GM18499 (cell line): Measurements from ENCODE around the gene SLC36A3.
"Not testable (repeated sequence)": the region's sequence is repeated elsewhere in the genome, so short reads cannot be mapped to it uniquely, and the experiment has no call there.

ENCODE experiments used
- ATAC-seq: cut with Tn5 transposase; IDR thresholded peaks from one replicate; pipeline ENCODE4 v1.9.1; 2021; ENCODE audit warnings: moderate number of reproducible peaks; ENCODE audit not compliant: insufficient read depth, unreplicated experiment

SLC36A3 gene

DNA sequence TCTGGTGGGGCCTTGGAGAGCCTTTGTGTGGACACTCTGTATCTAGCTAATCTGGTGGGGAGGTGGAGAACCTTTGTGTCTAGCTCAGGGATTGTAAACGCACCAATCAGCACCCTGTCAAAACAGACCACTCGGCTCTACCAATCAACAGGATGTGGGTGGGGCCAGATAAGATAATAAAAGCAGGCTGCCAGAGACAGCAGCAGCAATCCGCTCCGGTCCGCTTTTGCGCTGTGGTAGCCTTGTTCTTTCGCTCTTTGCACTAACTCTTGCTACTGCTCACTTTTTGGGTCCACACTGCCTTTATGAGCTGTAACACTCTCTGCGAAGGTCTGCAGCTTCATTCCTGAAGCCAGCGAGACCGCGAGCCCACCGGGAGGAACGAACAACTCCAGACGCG, 6.3 kb upstream of the SLC36A3 start:
- ATAC-seq = not testable (repeated sequence)

DNA sequence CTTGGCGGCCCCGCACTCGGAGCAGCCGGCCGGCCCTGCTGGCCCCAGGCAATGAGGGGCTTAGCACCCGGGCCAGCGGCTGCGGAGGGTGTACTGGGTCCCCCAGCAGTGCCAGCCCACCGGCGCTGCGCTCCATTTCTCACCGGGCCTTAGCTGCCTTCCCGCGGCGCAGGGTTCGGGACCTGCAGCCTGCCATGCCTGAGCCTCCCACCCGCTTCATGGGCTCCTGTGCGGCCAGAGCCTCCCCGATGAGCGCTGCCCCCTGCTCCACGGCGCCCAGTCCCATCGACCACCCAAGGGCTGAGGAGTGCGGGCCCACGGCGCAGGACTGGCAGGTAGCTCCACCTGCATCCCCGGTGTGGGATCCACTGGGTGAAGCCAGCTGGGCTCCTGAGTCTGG, 5.7 kb upstream of the SLC36A3 start:
- ATAC-seq = not testable (repeated sequence)

- ATAC-seq = no peak
Measured at GRCh38 chr5:151298063-151298855, 5.3 kb downstream of the SLC36A3 start.

- no peak for ATAC-seq
Measured at GRCh38 chr5:151296974-151297373, 6.6 kb downstream of the SLC36A3 start.

DNA sequence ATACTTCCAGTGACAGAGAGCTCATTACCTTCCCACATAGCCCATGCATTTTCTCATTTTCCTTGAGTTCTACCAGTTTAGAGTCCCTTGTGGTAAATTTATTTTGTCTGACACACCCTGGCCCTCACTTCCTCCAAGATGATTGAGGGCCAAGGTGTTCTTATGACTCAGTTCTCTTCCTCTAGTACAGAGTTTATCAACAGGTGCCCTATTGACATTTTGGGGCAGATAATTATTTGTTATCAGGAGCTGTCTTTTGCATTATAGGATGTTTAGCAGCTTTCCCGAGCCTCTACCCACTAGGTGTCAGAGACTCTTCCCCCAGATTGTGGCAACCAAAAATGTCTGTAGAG, 7.1 kb downstream of the SLC36A3 start:
- no peak for ATAC-seq

DNA sequence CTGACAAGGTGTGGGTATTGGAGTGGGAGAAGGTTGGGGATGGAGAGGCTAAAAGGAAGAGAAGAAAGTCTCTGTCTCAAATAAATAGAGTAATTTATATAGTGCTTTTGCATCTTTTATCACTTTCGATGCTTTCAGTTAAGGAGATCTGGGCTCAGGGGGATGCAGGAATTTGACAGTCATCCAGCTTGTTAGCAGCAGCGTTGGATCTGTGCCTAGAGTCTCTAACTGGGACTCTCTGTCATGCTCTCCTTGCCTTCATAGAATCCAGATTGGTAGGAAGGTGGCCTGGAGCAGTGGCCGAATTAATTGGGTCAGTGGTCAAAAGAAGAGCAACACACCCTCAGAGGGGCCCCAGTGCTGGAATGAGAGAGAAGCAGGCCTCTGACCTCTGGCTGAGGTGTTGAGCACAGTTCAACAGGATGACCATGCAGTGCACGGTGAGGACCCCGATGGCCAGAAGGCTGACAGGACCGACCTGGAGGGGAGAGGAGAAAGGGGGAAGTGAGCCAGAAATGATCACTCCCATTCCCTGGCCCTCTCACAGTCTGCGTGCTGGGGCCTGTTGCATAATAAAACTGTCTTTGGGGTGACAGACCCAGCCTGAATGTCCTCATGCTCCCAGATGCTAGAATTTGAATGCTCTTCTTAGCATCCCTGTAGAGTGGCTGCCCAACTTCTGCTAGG, 7.6 kb downstream of the SLC36A3 start:
- ATAC-seq = no peak

- ATAC-seq = no peak
Measured at GRCh38 chr5:151295138-151295537, 8.4 kb downstream of the SLC36A3 start.

GRCh38 chr5:151293624-151294023, 9.9 kb downstream of the SLC36A3 start:
- ATAC-seq = no peak

DNA sequence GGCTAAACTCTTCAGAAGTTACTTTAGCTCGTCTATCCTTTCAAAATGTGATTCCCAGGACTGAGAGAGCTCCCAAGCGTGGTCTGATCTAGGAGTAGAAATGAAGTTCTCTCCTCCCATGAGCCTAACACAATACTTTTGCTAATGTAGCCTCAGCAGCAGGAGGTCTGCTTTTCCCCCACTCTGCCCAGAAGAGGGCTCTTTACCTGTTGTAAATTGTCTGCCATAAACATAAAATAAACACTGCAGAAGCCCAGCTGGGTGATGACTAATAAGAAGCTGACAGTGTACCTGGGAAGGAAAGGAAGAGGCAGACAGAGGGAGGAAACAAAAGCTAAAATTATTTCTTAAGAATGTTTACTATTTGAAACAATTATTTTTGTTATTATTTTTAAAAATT, 15.4 kb downstream of the SLC36A3 start:
- no peak for ATAC-seq

- ATAC-seq = no peak
Measured at GRCh38 chr5:151286246-151286645, 17.3 kb downstream of the SLC36A3 start.

- no peak for ATAC-seq
Measured at GRCh38 chr5:151285683-151286082, 17.9 kb downstream of the SLC36A3 start.

- ATAC-seq = no peak
Measured at GRCh38 chr5:151284392-151284967, 19.1 kb downstream of the SLC36A3 start.

GRCh38 chr5:151283120-151283825, 20.3 kb downstream of the SLC36A3 start:
- ATAC-seq = no peak

DNA sequence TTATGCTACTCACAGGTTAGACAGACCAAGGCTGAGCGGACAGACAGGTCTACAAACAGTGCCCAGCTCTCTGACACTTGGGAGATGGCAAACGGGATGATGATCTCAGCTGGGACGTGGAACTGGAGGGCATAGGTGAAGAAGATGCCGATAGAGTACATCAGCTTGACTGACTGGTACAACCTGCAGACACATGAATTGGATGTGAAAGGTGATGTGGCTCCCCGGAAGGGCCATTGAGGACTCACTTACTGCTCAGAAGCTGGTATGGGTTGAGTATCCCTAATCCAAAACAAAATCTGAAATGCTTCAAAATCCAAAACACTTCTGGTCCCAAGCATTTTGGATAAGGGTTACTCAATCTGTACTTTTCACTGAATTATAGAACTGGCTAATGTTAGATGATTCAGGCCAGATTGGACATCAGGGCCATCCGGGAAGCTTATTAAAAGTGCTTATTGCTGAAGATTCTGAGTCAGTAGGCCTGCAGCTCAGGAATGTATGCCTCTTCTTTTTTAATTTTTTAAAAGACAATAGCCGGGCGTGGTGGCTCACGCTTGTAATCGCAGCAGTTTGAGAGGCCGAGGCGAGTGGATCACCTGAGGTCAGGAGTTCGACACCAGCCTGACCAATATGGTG, 22.4 kb downstream of the SLC36A3 start:
- ATAC-seq = no peak

GRCh38 chr5:151280443-151280842, 23.1 kb downstream of the SLC36A3 start:
- no peak for ATAC-seq

DNA sequence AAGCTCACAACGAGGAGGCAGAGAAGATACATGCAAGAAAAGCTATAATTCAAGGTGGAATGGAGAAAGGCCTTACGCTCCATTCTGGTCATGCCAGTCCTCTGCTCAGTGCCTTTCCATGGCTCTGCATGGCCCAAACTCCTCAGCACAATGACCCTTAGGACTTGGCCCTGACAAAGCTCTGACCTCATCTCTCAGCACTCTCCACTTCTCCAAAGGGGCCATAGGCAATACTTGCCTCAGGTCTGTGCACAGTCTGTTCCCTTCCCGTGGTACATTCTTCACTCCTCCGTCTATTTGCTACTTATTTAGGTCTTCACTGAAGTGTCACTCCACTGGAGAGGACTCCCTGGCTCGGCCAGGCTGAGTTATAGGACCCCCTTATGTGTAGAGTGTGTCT, 24.7 kb downstream of the SLC36A3 start:
- ATAC-seq = no peak

- no peak for ATAC-seq
Measured at GRCh38 chr5:151275803-151276202, 27.8 kb downstream of the SLC36A3 start.

GRCh38 chr5:151274666-151275065, 28.9 kb downstream of the SLC36A3 start:
- no peak for ATAC-seq

GRCh38 chr5:151271336-151271735, 32.2 kb downstream of the SLC36A3 start:
- ATAC-seq = no peak

DNA sequence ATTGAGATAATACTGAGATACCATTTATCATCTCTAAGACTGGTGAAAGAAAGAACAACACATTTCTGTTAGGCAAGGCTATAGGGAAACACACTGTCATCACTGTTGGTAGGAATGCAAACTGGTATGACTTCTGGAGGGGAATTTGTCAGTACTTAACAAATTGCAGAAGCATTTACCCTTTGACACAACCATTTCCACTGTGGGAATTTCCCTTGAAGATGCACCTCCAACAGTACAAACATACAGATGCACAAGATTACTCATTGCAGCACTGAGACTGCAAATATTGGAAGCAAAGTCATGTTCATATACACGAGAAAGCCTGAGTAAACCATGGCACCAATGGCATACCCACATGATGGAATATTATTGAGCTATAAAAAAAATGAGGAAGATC, 33.0 kb downstream of the SLC36A3 start:
- peak; percentile 93 for ATAC-seq
